Measurements from ENCODE around the gene WNT3A. TPM values are rescaled to one million over a fixed set of nuclear protein-coding genes. Genes with fewer than 3 reads are reported as not detected.

Gene WNT3A
- polyA plus RNA-seq, 1 donor (not counting 4 experiments of a cell fraction or from before 2014, with no cell fraction given) = 0.07 TPM

GRCh38 chr1:228074954-228075730 lies 68.3 kb downstream of the WNT3A start:
- no peak for TF ChIP-seq CTCF (optimal IDR thresholded peaks at IDR 0.05 in 1 of 3, IDR thresholded peaks at IDR 0.05 in 1 of 3, conservative IDR thresholded peaks at IDR 0.05 in 1 of 3; ENCODE audit: extremely low read depth in 1 of 3, insufficient read depth in 2 of 3, low read length in 3 of 3)
- no peak for TF ChIP-seq EZH2 (IDR thresholded peaks at IDR 0.05; ENCODE audit: low read length)
- H2AFZ ChIP-seq (ENCODE audit: control insufficient read depth, low read length) = no peak overlapping the region
- no peaks in the 10 kb centered on the region for H3K27me3 ChIP-seq (ENCODE audit: control insufficient read depth, extremely low read depth, insufficient read depth, low read length)
- no peak for DNase-seq (ENCODE audit: low read depth, low spot score)
- no peak overlapping the region for H3K27ac ChIP-seq (ENCODE audit: control insufficient read depth, insufficient read depth, low read length)
- no peak for FAIRE-seq
- no peaks in the 10 kb centered on the region for H3K9me3 ChIP-seq (ENCODE audit: control insufficient read depth, low read depth, low read length)
- peaks cover 4% of the 10 kb centered on the region for H3K9me1 ChIP-seq (ENCODE audit: control insufficient read depth, extremely low read depth, insufficient read depth, low read length)
- no peak overlapping the region for H3K4me3 ChIP-seq (ENCODE audit: control insufficient read depth in 2 of 3, extremely low read depth in 1 of 3, insufficient read depth in 2 of 3, low read depth in 1 of 3, low read length in 3 of 3)
- no peak overlapping the region for H3K9ac ChIP-seq (ENCODE audit: control insufficient read depth, extremely low read depth, insufficient read depth, low read length)
- H3K4me2 ChIP-seq (ENCODE audit: control insufficient read depth, extremely low read depth, insufficient read depth, low read depth, low read length) = no peak overlapping the region
- peaks cover 0 to 3% of the 10 kb centered on the region in 2 experiments for H3K36me3 ChIP-seq (ENCODE audit: control insufficient read depth in 2 of 2, extremely low read depth in 1 of 2, insufficient read depth in 2 of 2, low read length in 2 of 2)
- no peaks in the 10 kb centered on the region for H4K20me1 ChIP-seq (ENCODE audit: control insufficient read depth, extremely low read depth, insufficient read depth, low read length)
- peaks cover 8% of the 10 kb centered on the region for H3K79me2 ChIP-seq (ENCODE audit: control insufficient read depth, insufficient read depth, low read length)
- H3K4me1 ChIP-seq (ENCODE audit: control insufficient read depth, extremely low read depth, insufficient read depth, low read length) = no peaks in the 10 kb centered on the region
- dilution Hi-C loops (cut with MboI; ENCODE audit: extremely low pct_ligation_motif_present, low sequenced_read_pairs) = no loop called here

- DNase-seq (ENCODE audit: low read depth, low spot score) (no peak), FAIRE-seq (no peak)
- H3K9me1 ChIP-seq (ENCODE audit: control insufficient read depth, extremely low read depth, insufficient read depth, low read length) = peaks cover 4% of the 10 kb centered on the region
- TF ChIP-seq CTCF (optimal IDR thresholded peaks at IDR 0.05 in 1 of 3, IDR thresholded peaks at IDR 0.05 in 1 of 3, conservative IDR thresholded peaks at IDR 0.05 in 1 of 3; ENCODE audit: extremely low read depth in 1 of 3, insufficient read depth in 2 of 3, low read length in 3 of 3) (no peak), EZH2 (IDR thresholded peaks at IDR 0.05; ENCODE audit: low read length) (no peak)
- H3K36me3 ChIP-seq (ENCODE audit: control insufficient read depth in 2 of 2, extremely low read depth in 1 of 2, insufficient read depth in 2 of 2, low read length in 2 of 2) = peaks cover 0 to 3% of the 10 kb centered on the region in 2 experiments
- dilution Hi-C loops (cut with MboI; ENCODE audit: extremely low pct_ligation_motif_present, low sequenced_read_pairs) = no loop called here
- no peaks in the 10 kb centered on the region for H3K9me3 ChIP-seq (ENCODE audit: control insufficient read depth, low read depth, low read length)
- no peaks in the 10 kb centered on the region for H3K4me1 ChIP-seq (ENCODE audit: control insufficient read depth, extremely low read depth, insufficient read depth, low read length)
- no peak overlapping the region for H3K4me3 ChIP-seq (ENCODE audit: control insufficient read depth in 2 of 3, extremely low read depth in 1 of 3, insufficient read depth in 2 of 3, low read depth in 1 of 3, low read length in 3 of 3)
- H3K27me3 ChIP-seq (ENCODE audit: control insufficient read depth, extremely low read depth, insufficient read depth, low read length) = no peaks in the 10 kb centered on the region
- no peak overlapping the region for H3K4me2 ChIP-seq (ENCODE audit: control insufficient read depth, extremely low read depth, insufficient read depth, low read depth, low read length)
- no peaks in the 10 kb centered on the region for H4K20me1 ChIP-seq (ENCODE audit: control insufficient read depth, extremely low read depth, insufficient read depth, low read length)
- H3K79me2 ChIP-seq (ENCODE audit: control insufficient read depth, insufficient read depth, low read length) = peaks cover 8% of the 10 kb centered on the region
- no peak overlapping the region for H3K27ac ChIP-seq (ENCODE audit: control insufficient read depth, insufficient read depth, low read length)
- H3K9ac ChIP-seq (ENCODE audit: control insufficient read depth, extremely low read depth, insufficient read depth, low read length) = no peak overlapping the region
- H2AFZ ChIP-seq (ENCODE audit: control insufficient read depth, low read length) = no peak overlapping the region
These were observed 69.0 kb downstream of the WNT3A start for GRCh38 chr1:228075801-228076271.

Measured in keratinocyte (primary cell).